ENCODE results near the gene TSR1. TPM values are rescaled to one million over a fixed set of nuclear protein-coding genes. Genes with fewer than 3 reads are reported as not detected.

The TSR1 gene
- total and polyA plus RNA-seq, 2 experiments from 2014 or later = 21.2 to 22.0 TPM

- no peaks in the 10 kb centered on the region for H3K36me3 ChIP-seq (replicated peaks; ENCODE audit: insufficient read depth, low read depth)
Measured at GRCh38 chr17:2365132-2365531, 28.9 kb upstream of the TSR1 start.

GRCh38 chr17:2364763-2365116 is 28.5 kb upstream of the TSR1 start:
- Histone ChIP-seq H2AFZ (no peak overlapping the region), H4K20me1 (ENCODE audit: insufficient read depth, poor library complexity, severe bottlenecking) (no peaks in the 10 kb centered on the region), H3K9me3 (ENCODE audit: low read depth) (no peaks in the 10 kb centered on the region), H3K4me3 (no peak overlapping the region), H3K4me2 (no peak overlapping the region), H3K4me1 (ENCODE audit: insufficient read depth) (no peaks in the 10 kb centered on the region), H3K27me3 (no peaks in the 10 kb centered on the region), H3K36me3 (replicated peaks; ENCODE audit: insufficient read depth, low read depth) (no peaks in the 10 kb centered on the region), H3K27ac (no peak overlapping the region), H3K9me2 (replicated peaks; ENCODE audit: insufficient read depth) (no peaks in the 10 kb centered on the region), H3K79me2 (no peaks in the 10 kb centered on the region)
- TF ChIP-seq CTCF (IDR thresholded peaks at IDR 0.05; ENCODE audit: poor library complexity) (no peak), EZH2 (IDR thresholded peaks at IDR 0.05; ENCODE audit: borderline replicate concordance) (no peak), EZH2phosphoT487 (IDR thresholded peaks at IDR 0.05; ENCODE audit: low read depth, severe bottlenecking, unreplicated experiment) (no peak)
- DNase-seq (ENCODE audit: low spot score) = no peak
- WGBS (ENCODE audit: low lambda C conversion rate, missing lambda C conversion rate) = 89% methylated on average over 11 of the region's 12 CpGs

More at GRCh38 chr17:2365132-2365531, 28.9 kb upstream of the TSR1 start:
- DNase-seq (ENCODE audit: low spot score) = no peak
- TF ChIP-seq EZH2phosphoT487 (IDR thresholded peaks at IDR 0.05; ENCODE audit: low read depth, severe bottlenecking, unreplicated experiment) (no peak), CTCF (IDR thresholded peaks at IDR 0.05; ENCODE audit: poor library complexity) (no peak), EZH2 (IDR thresholded peaks at IDR 0.05; ENCODE audit: borderline replicate concordance) (no peak)
- no peaks in the 10 kb centered on the region for H3K4me1 ChIP-seq (ENCODE audit: insufficient read depth)
- 96% methylated on average over 19 of the region's 20 CpGs for WGBS (ENCODE audit: low lambda C conversion rate, missing lambda C conversion rate)
- no peak overlapping the region for H2AFZ ChIP-seq
- H3K27me3 ChIP-seq = no peaks in the 10 kb centered on the region
- H4K20me1 ChIP-seq (ENCODE audit: insufficient read depth, poor library complexity, severe bottlenecking) = no peaks in the 10 kb centered on the region
- no peak overlapping the region for H3K4me3 ChIP-seq
- H3K9me2 ChIP-seq (replicated peaks; ENCODE audit: insufficient read depth) = no peaks in the 10 kb centered on the region
- H3K9me3 ChIP-seq (ENCODE audit: low read depth) = no peaks in the 10 kb centered on the region
- no peak overlapping the region for H3K4me2 ChIP-seq
- no peak overlapping the region for H3K27ac ChIP-seq
- no peaks in the 10 kb centered on the region for H3K79me2 ChIP-seq

GRCh38 chr17:2363851-2364762 is 27.9 kb upstream of the TSR1 start:
- H3K27ac ChIP-seq = no peak overlapping the region
- 94% methylated on average over 26 of the region's 26 CpGs for WGBS (ENCODE audit: low lambda C conversion rate, missing lambda C conversion rate)
- no peak for DNase-seq (ENCODE audit: low spot score)
- no peaks in the 10 kb centered on the region for H3K36me3 ChIP-seq (replicated peaks; ENCODE audit: insufficient read depth, low read depth)
- no peak overlapping the region for H3K4me2 ChIP-seq
- no peaks in the 10 kb centered on the region for H3K9me3 ChIP-seq (ENCODE audit: low read depth)
- no peaks in the 10 kb centered on the region for H3K27me3 ChIP-seq
- no peaks in the 10 kb centered on the region for H3K9me2 ChIP-seq (replicated peaks; ENCODE audit: insufficient read depth)
- H4K20me1 ChIP-seq (ENCODE audit: insufficient read depth, poor library complexity, severe bottlenecking) = no peaks in the 10 kb centered on the region
- no peak overlapping the region for H3K4me3 ChIP-seq
- TF ChIP-seq EZH2phosphoT487 (IDR thresholded peaks at IDR 0.05; ENCODE audit: low read depth, severe bottlenecking, unreplicated experiment) (no peak), EZH2 (IDR thresholded peaks at IDR 0.05; ENCODE audit: borderline replicate concordance) (no peak), CTCF (IDR thresholded peaks at IDR 0.05; ENCODE audit: poor library complexity) (no peak)
- no peaks in the 10 kb centered on the region for H3K79me2 ChIP-seq
- no peaks in the 10 kb centered on the region for H3K4me1 ChIP-seq (ENCODE audit: insufficient read depth)
- no peak overlapping the region for H2AFZ ChIP-seq

All from hepatocyte (in vitro differentiated cells).